Measurements from ENCODE around the gene ART3. TPM values are rescaled to one million over a fixed set of nuclear protein-coding genes. Genes with fewer than 3 reads are reported as not detected.

Gene ART3
- polyA plus RNA-seq, 1 of the 3 experiments (the other 2 are of a cell fraction), result not detected

DNA sequence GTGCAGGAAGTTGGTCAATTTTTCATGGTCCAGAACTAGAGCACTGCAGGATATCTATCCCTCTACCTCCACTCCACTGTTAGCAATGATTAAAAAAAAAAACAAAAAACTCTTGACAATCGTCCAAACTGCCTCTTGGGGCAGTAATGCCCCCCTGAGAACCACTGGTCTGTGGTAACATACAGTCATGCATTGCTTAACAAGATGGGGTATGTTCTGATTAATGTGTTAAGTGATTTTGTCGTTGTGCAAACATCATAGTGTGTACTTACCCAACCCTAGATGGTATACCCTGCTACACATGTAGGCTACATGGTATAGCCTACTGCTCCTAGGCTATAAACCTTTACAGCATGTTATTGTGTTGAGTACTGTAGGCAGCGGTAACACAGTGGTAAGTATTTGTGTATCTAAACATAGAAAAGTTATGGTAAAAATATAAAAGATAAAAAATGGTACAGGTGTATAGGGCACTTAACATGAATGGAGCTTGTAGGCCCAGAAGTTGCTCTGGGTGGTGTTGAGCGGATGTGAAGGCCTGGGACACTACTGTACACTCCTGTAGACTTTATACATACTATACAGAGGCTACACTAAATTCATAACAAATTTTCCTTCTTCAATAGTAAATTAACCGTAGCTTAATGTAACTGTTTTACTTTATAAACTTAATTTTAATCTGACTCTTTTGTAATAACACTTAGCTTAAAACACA, 34.1 kb downstream of the ART3 start:
- Histone ChIP-seq H3K9ac (no peak overlapping the region), H3K4me1 (ENCODE audit: control insufficient read depth in 1 of 2, insufficient read depth in 2 of 2, low read depth in 1 of 2, low read length in 1 of 2) (no peaks in the 10 kb centered on the region), H3K9me2 (no peaks in the 10 kb centered on the region), H3K4me2 (no peak overlapping the region), H3K79me2 (ENCODE audit: insufficient read depth) (no peaks in the 10 kb centered on the region), H3K36me3 (replicated peaks in 1 of 2; ENCODE audit: control insufficient read depth in 1 of 2, insufficient read depth in 2 of 2, low read length in 1 of 2) (peaks cover 8 to 12% of the 10 kb centered on the region in 2 experiments), H3K27me3 (ENCODE audit: insufficient read depth) (no peaks in the 10 kb centered on the region), H3K9me3 (no peaks in the 10 kb centered on the region), H2AFZ (ENCODE audit: low read depth) (no peak overlapping the region), H3F3A (replicated peaks; ENCODE audit: insufficient read depth) (no peaks in the 10 kb centered on the region), H3K4me3 (ENCODE audit: low read depth in 2 of 2, low read length in 1 of 2) (no peak overlapping the region), H4K20me1 (ENCODE audit: insufficient read depth) (no peaks in the 10 kb centered on the region), H3K27ac (ENCODE audit: low read depth in 2 of 2, low read length in 1 of 2) (no peak overlapping the region)
- 62% methylated on average over 5 of the region's 5 CpGs for WGBS (ENCODE audit: low lambda C conversion rate)
- peak; percentile 10 for DNase-seq
- ChIA-PET POLR2A (no interaction called here), CTCF (interaction anchor here (1.5 kb wide), 1 partner anchor 113 kb away, joined by 4 read pairs; no protein-coding TSS in a partner anchor)
- TF ChIP-seq FOSL2 (IDR thresholded peaks at IDR 0.05; ENCODE audit: borderline replicate concordance, low read depth) (no peak), TCF12 (IDR thresholded peaks at IDR 0.05) (no peak), MXI1 (IDR thresholded peaks at IDR 0.05; ENCODE audit: low read depth, low read length) (no peak), ELF1 (IDR thresholded peaks at IDR 0.05) (no peak), POLR2AphosphoS5 (IDR thresholded peaks at IDR 0.05; ENCODE audit: low read depth, low read length) (no peak), CHD2 (IDR thresholded peaks at IDR 0.05; ENCODE audit: low read length, partially characterized antibody) (no peak), FOXM1 (IDR thresholded peaks at IDR 0.05; ENCODE audit: low read depth) (no peak), EZH2phosphoT487 (IDR thresholded peaks at IDR 0.05; ENCODE audit: borderline replicate concordance, low read depth) (no peak), FOXJ3 (CRISPR knock-in tag; IDR thresholded peaks at IDR 0.05) (no peak), YY1 (IDR thresholded peaks at IDR 0.05; ENCODE audit: low read depth) (no peak), RCOR1 (IDR thresholded peaks at IDR 0.05; ENCODE audit: low read length) (no peak), NFIC (IDR thresholded peaks at IDR 0.05; ENCODE audit: borderline replicate concordance) (no peak)
- TF ChIP-seq, protein P1, sequence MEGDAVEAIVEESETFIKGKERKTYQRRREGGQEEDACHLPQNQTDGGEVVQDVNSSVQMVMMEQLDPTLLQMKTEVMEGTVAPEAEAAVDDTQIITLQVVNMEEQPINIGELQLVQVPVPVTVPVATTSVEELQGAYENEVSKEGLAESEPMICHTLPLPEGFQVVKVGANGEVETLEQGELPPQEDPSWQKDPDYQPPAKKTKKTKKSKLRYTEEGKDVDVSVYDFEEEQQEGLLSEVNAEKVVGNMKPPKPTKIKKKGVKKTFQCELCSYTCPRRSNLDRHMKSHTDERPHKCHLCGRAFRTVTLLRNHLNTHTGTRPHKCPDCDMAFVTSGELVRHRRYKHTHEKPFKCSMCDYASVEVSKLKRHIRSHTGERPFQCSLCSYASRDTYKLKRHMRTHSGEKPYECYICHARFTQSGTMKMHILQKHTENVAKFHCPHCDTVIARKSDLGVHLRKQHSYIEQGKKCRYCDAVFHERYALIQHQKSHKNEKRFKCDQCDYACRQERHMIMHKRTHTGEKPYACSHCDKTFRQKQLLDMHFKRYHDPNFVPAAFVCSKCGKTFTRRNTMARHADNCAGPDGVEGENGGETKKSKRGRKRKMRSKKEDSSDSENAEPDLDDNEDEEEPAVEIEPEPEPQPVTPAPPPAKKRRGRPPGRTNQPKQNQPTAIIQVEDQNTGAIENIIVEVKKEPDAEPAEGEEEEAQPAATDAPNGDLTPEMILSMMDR (IDR thresholded peaks at IDR 0.05), result no peak; the same call in 1 of the 2 replicates
- TF ChIP-seq, protein P2, sequence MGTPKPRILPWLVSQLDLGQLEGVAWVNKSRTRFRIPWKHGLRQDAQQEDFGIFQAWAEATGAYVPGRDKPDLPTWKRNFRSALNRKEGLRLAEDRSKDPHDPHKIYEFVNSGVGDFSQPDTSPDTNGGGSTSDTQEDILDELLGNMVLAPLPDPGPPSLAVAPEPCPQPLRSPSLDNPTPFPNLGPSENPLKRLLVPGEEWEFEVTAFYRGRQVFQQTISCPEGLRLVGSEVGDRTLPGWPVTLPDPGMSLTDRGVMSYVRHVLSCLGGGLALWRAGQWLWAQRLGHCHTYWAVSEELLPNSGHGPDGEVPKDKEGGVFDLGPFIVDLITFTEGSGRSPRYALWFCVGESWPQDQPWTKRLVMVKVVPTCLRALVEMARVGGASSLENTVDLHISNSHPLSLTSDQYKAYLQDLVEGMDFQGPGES (IDR thresholded peaks at IDR 0.05; ENCODE audit: low read depth, low read length), result no peak
- TF ChIP-seq, protein P3, sequence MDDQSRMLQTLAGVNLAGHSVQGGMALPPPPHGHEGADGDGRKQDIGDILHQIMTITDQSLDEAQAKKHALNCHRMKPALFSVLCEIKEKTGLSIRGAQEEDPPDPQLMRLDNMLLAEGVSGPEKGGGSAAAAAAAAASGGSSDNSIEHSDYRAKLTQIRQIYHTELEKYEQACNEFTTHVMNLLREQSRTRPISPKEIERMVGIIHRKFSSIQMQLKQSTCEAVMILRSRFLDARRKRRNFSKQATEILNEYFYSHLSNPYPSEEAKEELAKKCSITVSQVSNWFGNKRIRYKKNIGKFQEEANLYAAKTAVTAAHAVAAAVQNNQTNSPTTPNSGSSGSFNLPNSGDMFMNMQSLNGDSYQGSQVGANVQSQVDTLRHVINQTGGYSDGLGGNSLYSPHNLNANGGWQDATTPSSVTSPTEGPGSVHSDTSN (IDR thresholded peaks at IDR 0.05), result no peak
- TF ChIP-seq, protein P4, sequence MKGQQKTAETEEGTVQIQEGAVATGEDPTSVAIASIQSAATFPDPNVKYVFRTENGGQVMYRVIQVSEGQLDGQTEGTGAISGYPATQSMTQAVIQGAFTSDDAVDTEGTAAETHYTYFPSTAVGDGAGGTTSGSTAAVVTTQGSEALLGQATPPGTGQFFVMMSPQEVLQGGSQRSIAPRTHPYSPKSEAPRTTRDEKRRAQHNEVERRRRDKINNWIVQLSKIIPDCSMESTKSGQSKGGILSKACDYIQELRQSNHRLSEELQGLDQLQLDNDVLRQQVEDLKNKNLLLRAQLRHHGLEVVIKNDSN (IDR thresholded peaks at IDR 0.05; ENCODE audit: borderline replicate concordance, low read depth), result no peak

Measured in SK-N-SH (cell line).